GM18867 (cell line): Measurements from ENCODE around the gene HNRNPUL1.
"Not testable (repeated sequence)": the region's sequence is repeated elsewhere in the genome, so short reads cannot be mapped to it uniquely, and the experiment has no call there.

Experiments used
- ATAC-seq: cut with Tn5 transposase; IDR thresholded peaks from one replicate; pipeline ENCODE4 v1.9.1; 2021; ENCODE audit warnings: mild to moderate bottlenecking, moderate library complexity; ENCODE audit not compliant: unreplicated experiment

The HNRNPUL1 gene

DNA sequence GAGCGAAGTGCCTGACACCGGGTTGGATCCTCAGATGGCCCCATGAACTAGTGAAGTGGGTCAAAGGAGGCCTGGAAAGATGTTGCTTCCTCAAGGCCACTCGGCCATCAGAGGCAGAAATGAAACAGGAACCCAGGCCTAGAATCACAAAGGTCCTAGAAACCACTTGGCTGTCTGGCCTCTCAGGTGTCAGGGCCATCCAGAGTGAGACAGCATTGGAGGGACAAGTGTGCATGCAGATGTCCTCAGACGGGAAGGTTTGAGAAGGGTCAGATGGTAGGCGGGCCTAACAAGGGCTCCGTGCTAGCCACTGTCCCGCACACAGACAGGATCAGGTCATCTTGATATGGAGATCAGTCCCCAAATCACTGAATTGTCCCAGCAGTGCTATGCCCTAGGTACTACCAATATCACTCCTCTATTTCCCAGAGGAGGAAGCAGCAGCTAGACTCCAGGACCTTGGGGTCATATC, 60.1 kb downstream of the HNRNPUL1 start:
- ATAC-seq = no peak

GRCh38 chr19:41324921-41325639, 60.9 kb downstream of the HNRNPUL1 start:
- ATAC-seq = no peak

- no peak for ATAC-seq
These were observed 61.4 kb downstream of the HNRNPUL1 start for GRCh38 chr19:41325640-41325946.

GRCh38 chr19:41325947-41326706, 62.0 kb downstream of the HNRNPUL1 start:
- ATAC-seq = no peak

DNA sequence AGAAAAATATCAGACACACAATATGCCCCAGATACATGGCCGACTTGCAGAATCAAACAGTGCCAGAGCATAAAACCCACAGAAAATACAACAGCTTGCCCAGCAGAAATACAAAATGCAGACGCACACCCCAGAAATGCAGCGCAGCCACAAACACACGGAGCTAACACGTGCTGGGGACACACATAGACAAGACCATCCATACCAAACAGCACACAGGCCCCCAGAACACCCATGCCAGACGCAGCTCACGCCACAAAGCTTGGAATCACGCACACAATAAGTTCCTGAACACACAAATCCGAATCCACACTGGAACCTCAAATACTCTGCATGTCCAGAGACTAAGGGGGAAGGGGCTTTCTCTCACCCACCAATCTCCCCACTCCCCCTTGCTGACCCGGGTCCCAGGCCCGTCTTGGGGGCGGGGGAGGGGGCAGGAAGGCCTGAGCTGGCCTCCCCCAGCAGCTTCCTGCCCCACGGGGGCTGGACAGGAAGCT, 63.0 kb downstream of the HNRNPUL1 start:
- no peak for ATAC-seq

- ATAC-seq = peak; percentile 69
These were observed 63.5 kb downstream of the HNRNPUL1 start for GRCh38 chr19:41327576-41328156.

GRCh38 chr19:41328157-41328841, 64.1 kb downstream of the HNRNPUL1 start:
- peak; percentile 12 for ATAC-seq

DNA sequence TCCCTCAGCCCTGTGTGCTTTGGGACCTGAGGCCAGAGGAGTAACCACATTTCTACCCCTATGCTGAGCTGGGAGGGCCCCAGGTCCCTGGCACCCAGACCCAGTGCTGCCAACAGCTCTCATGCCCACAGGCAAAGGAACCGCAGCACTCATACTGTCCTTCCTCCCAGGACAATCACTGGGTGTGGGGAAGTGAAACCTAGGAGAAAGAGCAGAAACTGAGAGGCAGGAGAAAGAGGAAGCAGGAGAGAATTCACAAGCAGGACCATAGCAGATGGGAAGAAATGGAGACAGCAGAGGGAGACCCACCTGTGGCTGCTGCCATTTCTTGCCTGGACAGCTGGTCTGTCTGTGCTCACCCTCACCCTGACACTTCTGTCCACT, 64.7 kb downstream of the HNRNPUL1 start:
- ATAC-seq = no peak

DNA sequence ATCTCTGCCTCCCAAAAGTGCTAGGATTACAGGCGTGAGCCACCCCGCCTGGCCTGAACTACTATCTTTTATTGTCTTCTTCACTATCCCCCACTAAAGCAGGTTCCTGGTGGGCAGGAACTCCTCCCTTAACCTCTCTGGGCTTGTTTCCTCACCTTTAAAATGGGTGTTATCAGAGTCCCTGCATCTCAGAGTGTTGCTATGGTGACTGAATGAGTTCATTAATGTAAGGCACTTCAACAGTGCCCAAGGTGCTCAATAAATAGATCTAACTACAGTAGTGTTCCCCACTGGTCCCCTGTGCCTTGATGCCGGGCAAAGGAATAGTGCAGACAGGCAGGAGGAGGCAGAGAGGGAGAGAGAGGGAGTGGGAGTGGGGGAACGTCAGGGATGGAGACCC, 66.3 kb downstream of the HNRNPUL1 start:
- no peak for ATAC-seq

DNA sequence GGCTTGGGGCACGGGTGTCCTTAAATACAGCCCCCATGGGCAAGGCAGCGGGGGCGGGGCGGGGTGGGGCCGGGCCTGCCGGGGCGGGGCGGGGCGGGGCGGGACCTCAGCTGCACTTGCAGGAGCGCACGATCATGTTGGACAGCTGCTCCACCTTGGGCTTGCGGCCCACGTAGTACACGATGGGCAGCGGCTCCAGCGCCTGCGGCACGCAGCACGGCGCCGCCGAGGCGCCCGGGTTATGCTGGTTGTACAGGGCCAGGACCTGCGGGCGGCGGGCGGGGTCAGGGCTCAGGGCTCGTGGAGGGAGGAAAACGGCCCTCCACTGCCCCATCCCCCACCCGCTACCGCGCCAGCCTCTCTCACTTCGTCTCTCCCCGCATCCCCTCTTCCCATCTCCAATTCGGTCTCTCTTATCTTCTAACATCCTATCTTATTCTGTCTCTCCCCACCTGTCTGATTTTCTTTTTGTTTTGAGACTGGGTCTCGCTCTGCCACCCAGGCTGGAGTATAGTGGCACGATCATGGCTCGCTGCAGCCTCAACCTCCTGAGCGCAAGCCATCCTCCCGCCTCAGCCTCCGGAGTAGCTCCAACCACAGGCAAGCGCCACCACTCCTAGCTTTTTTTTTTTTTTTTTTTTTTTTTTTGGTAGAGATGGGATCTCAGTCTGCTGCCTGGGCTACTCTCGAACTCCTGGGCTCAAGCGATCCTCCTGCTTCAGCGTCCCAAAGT, 66.9 kb downstream of the HNRNPUL1 start:
- ATAC-seq = no peak

DNA sequence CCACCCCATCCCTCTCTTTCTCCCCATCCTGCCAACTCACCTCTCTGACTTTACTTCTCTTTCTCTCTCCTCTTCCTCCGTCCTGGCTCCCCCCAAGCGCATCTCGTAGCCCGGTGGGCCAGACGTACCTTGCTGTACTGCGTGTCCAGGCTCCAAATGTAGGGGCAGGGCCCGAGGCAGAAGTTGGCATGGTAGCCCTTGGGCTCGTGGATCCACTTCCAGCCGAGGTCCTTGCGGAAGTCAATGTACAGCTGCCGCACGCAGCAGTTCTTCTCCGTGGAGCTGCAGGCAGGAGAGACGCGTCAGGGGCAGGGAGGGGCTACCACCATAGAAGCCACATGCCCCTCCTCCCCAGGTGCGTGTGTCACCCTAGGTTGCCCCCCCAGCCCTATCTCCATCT, 67.8 kb downstream of the HNRNPUL1 start:
- ATAC-seq = no peak

GRCh38 chr19:41332468-41332867, 68.3 kb downstream of the HNRNPUL1 start:
- ATAC-seq = no peak

- ATAC-seq = no peak
These were observed 70.6 kb downstream of the HNRNPUL1 start for GRCh38 chr19:41334793-41335192.

- no peak for ATAC-seq
These were observed 71.3 kb downstream of the HNRNPUL1 start for GRCh38 chr19:41335467-41335866.

GRCh38 chr19:41339936-41340335, 75.8 kb downstream of the HNRNPUL1 start:
- no peak for ATAC-seq

DNA sequence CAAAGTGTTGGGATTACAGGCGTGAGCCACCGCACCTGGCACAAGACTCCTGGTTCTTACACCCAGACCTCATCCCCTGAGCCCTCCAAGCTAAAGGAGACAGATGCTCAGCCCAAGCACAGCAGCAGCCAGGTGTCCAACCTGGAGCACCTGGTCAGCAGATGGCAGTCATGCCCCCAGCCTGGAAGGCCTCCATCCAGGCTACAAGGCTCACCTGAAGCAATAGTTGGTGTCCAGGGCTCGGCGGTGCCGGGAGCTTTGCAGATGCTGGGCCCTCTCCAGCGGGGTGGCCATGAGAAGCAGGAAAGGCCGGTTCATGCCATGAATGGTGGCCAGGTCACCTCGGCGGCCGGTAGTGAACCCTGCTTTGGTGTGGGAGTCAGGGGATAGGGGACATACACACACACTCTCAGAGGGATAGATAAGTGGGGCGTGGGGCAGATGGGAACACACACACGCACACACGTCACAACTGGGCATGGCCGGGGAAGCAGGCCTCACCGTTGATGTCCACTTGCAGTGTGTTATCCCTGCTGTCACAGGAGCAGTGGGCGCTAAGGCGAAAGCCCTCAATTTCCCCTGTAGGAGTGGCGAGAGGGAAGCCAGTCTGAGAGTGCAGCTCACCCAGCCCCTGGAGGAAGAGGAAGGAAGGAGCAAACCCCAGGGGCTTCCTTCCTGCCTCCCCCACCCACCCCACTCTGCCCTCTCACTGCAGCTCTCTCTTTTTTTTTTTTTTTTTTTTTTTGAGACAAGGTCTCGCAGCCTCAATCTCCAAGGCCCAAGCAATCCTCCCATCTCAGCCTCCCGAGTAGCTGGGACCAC, 77.7 kb downstream of the HNRNPUL1 start:
- ATAC-seq = no peak

- no peak for ATAC-seq
These were observed 80.0 kb downstream of the HNRNPUL1 start for GRCh38 chr19:41344162-41344561.

- ATAC-seq = not testable (repeated sequence)
These were observed 82.7 kb downstream of the HNRNPUL1 start for GRCh38 chr19:41346916-41347315.

- ATAC-seq = no peak
These were observed 86.7 kb downstream of the HNRNPUL1 start for GRCh38 chr19:41350735-41351338.
